Renal cortex interstitium (tissue), 11 donors: Measurements from ENCODE around the gene PLD4. TPM values are rescaled to one million over a fixed set of nuclear protein-coding genes. Genes with fewer than 3 reads are reported as not detected.
A peak's percentile ranks its signal among the peaks of the same experiment; 100 is the strongest.

ENCODE experiments used
- DNase-seq, 11 donors: peaks; one replicate each; pipeline ENCODE4 v3.0.0-alpha.2; 2013; ENCODE audit warnings: low read depth in 9 of 11, low spot score in 4 of 11; ENCODE audit errors: extremely low read depth in 1 of 11
- polyA plus RNA-seq, 3 donors: library from polyadenylated mRNA; unstranded; fragments of 120-200 nt; gene quantifications; one replicate each; pipeline ENCODE4 v1.2.1, GENCODE V29; 2013; ENCODE audit not compliant: insufficient read length in 3 of 3

PLD4 gene
- polyA plus RNA-seq, 3 donors: 2.4 to 5.1 (median 4.5) TPM

- no peak for DNase-seq
Observed at GRCh38 chr14:104923640-104924420, 849 bp upstream of the PLD4 start.

- DNase-seq: no peak
Observed at GRCh38 chr14:104925214-104925854, 655 bp downstream of the PLD4 start.

- DNase-seq: no peak
Observed at GRCh38 chr14:104925855-104926609, 1.4 kb downstream of the PLD4 start.

GRCh38 chr14:104926619-104927431 is 2.1 kb downstream of the PLD4 start:
- DNase-seq: no peak

GRCh38 chr14:104927432-104927816 is 2.7 kb downstream of the PLD4 start:
- DNase-seq: no peak

GRCh38 chr14:104927901-104928300 is 3.2 kb downstream of the PLD4 start:
- DNase-seq: no peak

- DNase-seq: no peak
Observed at GRCh38 chr14:104928391-104929133, 3.9 kb downstream of the PLD4 start.

GRCh38 chr14:104929268-104930230 is 4.9 kb downstream of the PLD4 start:
- DNase-seq: no peak

- no peak for DNase-seq
Observed at GRCh38 chr14:104930526-104931303, 6.0 kb downstream of the PLD4 start.

GRCh38 chr14:104931304-104931770 is 6.7 kb downstream of the PLD4 start:
- DNase-seq: no peak

- DNase-seq: no peak
Observed at GRCh38 chr14:104931771-104932675, 7.3 kb downstream of the PLD4 start.

- DNase-seq: peak; percentile 56 to 86 (median 77)
Observed at GRCh38 chr14:104932676-104933631, 8.3 kb downstream of the PLD4 start.

- DNase-seq: no peak
Observed at GRCh38 chr14:104933746-104934733, 9.4 kb downstream of the PLD4 start.
